CD4-positive, alpha-beta T cell (primary cell): ENCODE results near the gene LBHD1. TPM values are rescaled to one million over a fixed set of nuclear protein-coding genes. Genes with fewer than 3 reads are reported as not detected.
"Not testable (repeated sequence)": the region's sequence is repeated elsewhere in the genome, so short reads cannot be mapped to it uniquely, and the experiment has no call there.

Experiments used
- ATAC-seq: fragments of 200-7000 bp; cut with Tn5 transposase; one replicate; pipeline ENCODE4 v1.10.0; 2022; ENCODE audit warnings: mild to moderate bottlenecking; ENCODE audit not compliant: poor library complexity
- CTCF ChIA-PET: fragments of 350-600 bp; sonication (Branson Sonifier 250); formaldehyde crosslinking; loops from one replicate; lab custom pipeline; 2021; ENCODE audit warnings: antibody characterized with exemption, inconsistent platforms; lab: Charles Lee
- POLR2A ChIA-PET: fragments of 350-600 bp; sonication (Branson Sonifier 250); formaldehyde crosslinking; loops from one replicate; lab custom pipeline; 2021; ENCODE audit warnings: antibody characterized with exemption, inconsistent platforms; lab: Charles Lee
- DNase-seq, 14 experiments: peaks; one replicate each; pipeline ENCODE4 v3.0.0-alpha.2; 2013 to 2020; ENCODE audit warnings: mixed read lengths in 2 of 14
- H3K27ac ChIP-seq, 2 donors: one replicate each; pipeline versions ENCODE4 v1.5.1 to v1.7.0; 2013; ENCODE audit warnings: low read length in 2 of 2, low read depth in 1 of 2, mild to moderate bottlenecking in 1 of 2
- H3K27me3 ChIP-seq, 2 experiments: 1 replicate in 1 of 2; 2 replicates in 1 of 2; pipeline versions ENCODE4 v1.6.1 to v1.7.0; 2013; ENCODE audit warnings: low read length in 2 of 2, control low read depth in 1 of 2, mild to moderate bottlenecking in 1 of 2, moderate library complexity in 1 of 2; ENCODE audit not compliant: insufficient read depth in 2 of 2, control insufficient read depth in 1 of 2
- H3K36me3 ChIP-seq: one replicate; pipeline ENCODE4 v1.6.1; 2013; ENCODE audit warnings: low read length, control low read depth; ENCODE audit not compliant: insufficient read depth
- H3K4me1 ChIP-seq: one replicate; pipeline ENCODE4 v1.6.1; 2013; ENCODE audit warnings: low read length, control low read depth; ENCODE audit not compliant: insufficient read depth
- H3K4me3 ChIP-seq: one replicate; pipeline ENCODE4 v1.5.1; 2013; ENCODE audit warnings: mild to moderate bottlenecking, low read length, moderate library complexity
- H3K9me3 ChIP-seq, 2 experiments: 1 replicate in 1 of 2; 2 replicates in 1 of 2; pipeline versions ENCODE4 v1.6.1 to v1.7.0; 2013; ENCODE audit warnings: low read length in 2 of 2, mild to moderate bottlenecking in 2 of 2, control low read depth in 1 of 2, moderate library complexity in 1 of 2; ENCODE audit not compliant: control insufficient read depth in 1 of 2, insufficient read depth in 1 of 2
- H3K27ac Mint-ChIP-seq: one replicate; pipeline ENCODE4 v1.8.0; 2020; ENCODE audit warnings: mixed read lengths
- H3K27me3 Mint-ChIP-seq: one replicate; pipeline ENCODE4 v1.8.0; 2021; ENCODE audit warnings: mixed read lengths
- H3K36me3 Mint-ChIP-seq: one replicate; pipeline ENCODE4 v1.8.0; 2021; ENCODE audit warnings: low read depth, mixed read lengths
- H3K4me1 Mint-ChIP-seq: one replicate; pipeline ENCODE4 v1.8.0; 2021; ENCODE audit warnings: low read depth, mixed read lengths
- H3K4me3 Mint-ChIP-seq: one replicate; pipeline ENCODE4 v1.8.0; 2020; ENCODE audit warnings: mild to moderate bottlenecking, mixed read lengths
- H3K9me3 Mint-ChIP-seq: one replicate; pipeline ENCODE4 v1.8.0; 2020; ENCODE audit warnings: mixed read lengths
- CTCF ChIP-seq: fragments of 200-600 bp; IDR thresholded peaks from one replicate; pipeline ENCODE4 v1.8.0; 2022; ENCODE audit warnings: antibody characterized with exemption, mild to moderate bottlenecking
- intact Hi-C, 2 experiments: fragments of 100-400 bp; cut with DNase I in 1 of 2; cut with micrococcal nuclease in 1 of 2; formaldehyde crosslinking; loops; one replicate each; pipeline versions ENCODE4 v1.15.1 to v1.9.0; 2023 to 2025; cut with DNase I, micrococcal nuclease
- total RNA-seq, 174 experiments: library from RNA in 2 of 174; stranded (reverse) in 2 of 174; gene quantifications; one replicate each; pipeline ENCODE4 v1.2.3 and lab custom pipeline; 2021 to 2026

Gene LBHD1
- total RNA-seq, 2 experiments from 2014 or later: 10.4 to 10.5 TPM

- Mint-ChIP-seq H3K27ac (peak overlapping the region; percentile 87), H3K4me1 (peaks cover 61% of the 10 kb centered on the region)
Measured at GRCh38 chr11:62676698-62677097, 4.6 kb upstream of the LBHD1 start.

GRCh38 chr11:62675415-62675814, 3.3 kb upstream of the LBHD1 start:
- intact Hi-C loops: not testable (repeated sequence)
- peaks cover 65% of the 10 kb centered on the region for H3K4me1 Mint-ChIP-seq

More at GRCh38 chr11:62676698-62677097, 4.6 kb upstream of the LBHD1 start:
- Mint-ChIP-seq H3K9me3 (no peaks in the 10 kb centered on the region), H3K36me3 (peaks cover 46% of the 10 kb centered on the region), H3K4me3 (peak overlapping the region; percentile 91), H3K27me3 (no peaks in the 10 kb centered on the region)
- Histone ChIP-seq H3K27ac (peak overlapping the region in 1 of 2 donors; percentile 4), H3K36me3 (peaks cover 40% of the 10 kb centered on the region), H3K4me1 (peaks cover 49% of the 10 kb centered on the region), H3K9me3 (no peaks in the 10 kb centered on the region), H3K27me3 (no peaks in the 10 kb centered on the region), H3K4me3 (no peak overlapping the region)
- intact Hi-C loops: no loop called here
- no peak for TF ChIP-seq CTCF
- ATAC-seq (no peak), DNase-seq (no peak)
- ChIA-PET CTCF (interaction anchor here (0.6 to 0.8 kb wide), 2 partner anchors 53 to 1250 kb away, joined by 3 read pairs; no protein-coding TSS in a partner anchor), POLR2A (interaction anchor here (0.5 to 5.4 kb wide), 5 partner anchors 10 to 85 kb away, joined by 3 to 43 read pairs (median 5); partner anchors contain the start of genes C11orf98, CSKMT, HNRNPUL2 and TUT1)

GRCh38 chr11:62673196-62673525, 1.1 kb upstream of the LBHD1 start:
- no peak for TF ChIP-seq CTCF
- Histone ChIP-seq H3K4me3 (no peak overlapping the region), H3K9me3 (no peaks in the 10 kb centered on the region), H3K27me3 (no peaks in the 10 kb centered on the region), H3K4me1 (peaks cover 57% of the 10 kb centered on the region), H3K27ac (peak overlapping the region in 1 of 2 donors; percentile 83), H3K36me3 (peaks cover 38% of the 10 kb centered on the region)
- POLR2A ChIA-PET: interaction anchor here (0.7 to 6.4 kb wide), 10 partner anchors 8 to 183 kb away, joined by 3 to 94 read pairs (median 10); partner anchors contain the start of genes B3GAT3, C11orf98, CSKMT and EEF1G
- Mint-ChIP-seq H3K4me3 (peak overlapping the region; percentile 91), H3K4me1 (peaks cover 59% of the 10 kb centered on the region), H3K9me3 (no peaks in the 10 kb centered on the region), H3K27me3 (no peaks in the 10 kb centered on the region), H3K27ac (peak overlapping the region; percentile 87), H3K36me3 (peaks cover 42% of the 10 kb centered on the region)
- intact Hi-C loops: loop anchor here (5.0 kb wide), 3 partner anchors 34 to 81 kb away; partner anchors contain the start of genes BSCL2 (in 2 of the 2), GNG3 (in 2 of the 2), TUT1 (in 2 of the 2) and B3GAT3 (in 1 of the 2)
- DNase-seq (no peak), ATAC-seq (no peak)
- CTCF ChIA-PET: interaction anchor here (0.7 to 3.0 kb wide), 4 partner anchors 8 to 114 kb away, joined by 3 to 8 read pairs (median 5); partner anchors contain the start of genes C11orf98, CSKMT and TMEM179B

More at GRCh38 chr11:62675415-62675814, 3.3 kb upstream of the LBHD1 start:
- H3K27me3 Mint-ChIP-seq, DNase-seq, H3K27ac ChIP-seq, H3K9me3 ChIP-seq, ATAC-seq, H3K4me3 ChIP-seq, H3K27me3 ChIP-seq, H3K9me3 Mint-ChIP-seq, H3K27ac Mint-ChIP-seq: not testable (repeated sequence)
- peak overlapping the region; percentile 26 for H3K4me3 Mint-ChIP-seq
- POLR2A ChIA-PET: interaction anchor here (1.6 to 5.4 kb wide), 3 partner anchors 10 to 84 kb away, joined by 4 to 43 read pairs (median 8); partner anchors contain the start of genes C11orf98, CSKMT, HNRNPUL2 and TUT1
- CTCF ChIA-PET: interaction anchor here (0.9 kb wide), 1 partner anchor 19 kb away, joined by 3 read pairs; no protein-coding TSS in a partner anchor
- Histone ChIP-seq H3K36me3 (peaks cover 40% of the 10 kb centered on the region), H3K4me1 (peaks cover 53% of the 10 kb centered on the region)
- H3K36me3 Mint-ChIP-seq: peaks cover 53% of the 10 kb centered on the region
